OCI-LY3 (cell line): Measurements from ENCODE around the gene ANKRD11.

Experiments
- CTCF ChIP-seq: fragments of 200-600, 300-600 bp; sonication (generic); IDR thresholded peaks from 2 replicates; pipeline ENCODE4 v1.5.1; 2014; ENCODE audit warnings: antibody characterized with exemption, low read length, low read depth
- EZH2phosphoT487 ChIP-seq: fragments of 200-600 bp; shearing (Covaris generic); IDR thresholded peaks from 2 replicates; pipeline ENCODE4 v1.6.1; 2018; ENCODE audit warnings: antibody characterized with exemption, mixed run types, low read depth

- TF ChIP-seq CTCF, result no peak
- TF ChIP-seq EZH2phosphoT487, result no peak
These were observed 64.8 kb downstream of the ANKRD11 start for GRCh38 chr16:89425523-89425922.
